Activated naive CD8-positive, alpha-beta T cell treated with anti-CD3 and anti-CD28 coated beads for 36 hours (primary cell): ENCODE data around the gene DDAH2. TPM values are rescaled to one million over a fixed set of nuclear protein-coding genes. Genes with fewer than 3 reads are reported as not detected.

Source experiments
- DNase-seq: peaks from one replicate; pipeline ENCODE4 v3.0.0; 2021
- H3K27ac Mint-ChIP-seq: one replicate; pipeline ENCODE4 v1.8.0; 2022; ENCODE audit warnings: mild to moderate bottlenecking, moderate library complexity, mixed read lengths
- H3K27me3 Mint-ChIP-seq: one replicate; pipeline ENCODE4 v1.8.0; 2022; ENCODE audit warnings: mild to moderate bottlenecking, mixed read lengths
- H3K36me3 Mint-ChIP-seq: one replicate; pipeline ENCODE4 v1.8.0; 2021; ENCODE audit warnings: mild to moderate bottlenecking, mixed read lengths
- H3K4me1 Mint-ChIP-seq: one replicate; pipeline ENCODE4 v1.8.0; 2021; ENCODE audit warnings: mixed read lengths
- H3K4me3 Mint-ChIP-seq: one replicate; pipeline ENCODE4 v1.8.0; 2022; ENCODE audit warnings: mild to moderate bottlenecking, moderate library complexity, mixed read lengths
- H3K9me3 Mint-ChIP-seq: one replicate; pipeline ENCODE4 v1.8.0; 2022; ENCODE audit warnings: mixed read lengths
- total RNA-seq, 2 experiments: library from RNA; stranded (reverse); gene quantifications; one replicate each; pipeline ENCODE4 v1.2.3, GENCODE V29; 2021

Gene DDAH2
- total RNA-seq, 2 experiments from 2014 or later, result 3.5 to 3.8 TPM

GRCh38 chr6:31686483-31686882 lies 42.6 kb downstream of the DDAH2 start:
- no peak for DNase-seq
- Mint-ChIP-seq H3K4me3 (no peak overlapping the region), H3K27ac (no peak overlapping the region), H3K27me3 (no peaks in the 10 kb centered on the region), H3K9me3 (no peaks in the 10 kb centered on the region), H3K4me1 (peaks cover 6% of the 10 kb centered on the region), H3K36me3 (peaks cover 5% of the 10 kb centered on the region)

GRCh38 chr6:31683591-31683990 lies 45.5 kb downstream of the DDAH2 start:
- Mint-ChIP-seq H3K9me3 (no peaks in the 10 kb centered on the region), H3K27me3 (no peaks in the 10 kb centered on the region), H3K4me1 (peaks cover 14% of the 10 kb centered on the region), H3K27ac (no peak overlapping the region), H3K4me3 (no peak overlapping the region), H3K36me3 (peaks cover 6% of the 10 kb centered on the region)
- DNase-seq, result no peak

- Mint-ChIP-seq H3K4me1 (peaks cover 14% of the 10 kb centered on the region), H3K9me3 (no peaks in the 10 kb centered on the region), H3K36me3 (peaks cover 6% of the 10 kb centered on the region), H3K27ac (peak overlapping the region; percentile 8), H3K27me3 (no peaks in the 10 kb centered on the region), H3K4me3 (peak overlapping the region; percentile 65)
- DNase-seq, result peak; percentile 64
Observed at GRCh38 chr6:31681135-31681671, 47.9 kb downstream of the DDAH2 start.

GRCh38 chr6:31680226-31681134 lies 48.6 kb downstream of the DDAH2 start, which contains the start of gene LY6G5C:
TSS of gene LY6G5C (minus strand) at chr6:31681067. CDS start at chr6:31680373, 694 bp downstream.
- H3K27ac Mint-ChIP-seq, result peak within 1 kb of the TSS; percentile 8
- DNase-seq, result peak; percentile 61
- no peaks in the 10 kb centered on the region for H3K9me3 Mint-ChIP-seq
- H3K4me1 Mint-ChIP-seq, result peaks cover 14% of the 10 kb centered on the region
- H3K4me3 Mint-ChIP-seq, result peak within 1 kb of the TSS; percentile 65
- peaks cover 2% of the 10 kb centered on the region for H3K36me3 Mint-ChIP-seq
- H3K27me3 Mint-ChIP-seq, result no peaks in the 10 kb centered on the region

GRCh38 chr6:31677955-31678354 lies 51.1 kb downstream of the DDAH2 start:
- no peaks in the 10 kb centered on the region for H3K9me3 Mint-ChIP-seq
- no peaks in the 10 kb centered on the region for H3K27me3 Mint-ChIP-seq
- H3K36me3 Mint-ChIP-seq, result peaks cover 2% of the 10 kb centered on the region
- peaks cover 14% of the 10 kb centered on the region for H3K4me1 Mint-ChIP-seq
- no peak overlapping the region for H3K27ac Mint-ChIP-seq
- no peak overlapping the region for H3K4me3 Mint-ChIP-seq
- DNase-seq, result no peak

Other genes starting within 250 kb of the DDAH2 start
- gene MICB, start 231.2 kb downstream of the DDAH2 start, total RNA-seq, result 10 to 100 TPM; 17.7 to 18.5 TPM
- not detected for gene MCCD1, start 200.3 kb downstream of the DDAH2 start, total RNA-seq
- gene DDX39B, start 187.3 kb downstream of the DDAH2 start, total RNA-seq, result 100 to 1,000 TPM; 570 to 580 TPM
- gene ATP6V1G2, start 182.7 kb downstream of the DDAH2 start, total RNA-seq, result 1 to 10 TPM; 1.0 to 1.5 TPM
- 10 to 100 TPM; 10.6 TPM for gene NFKBIL1, start 181.7 kb downstream of the DDAH2 start, total RNA-seq
- gene LTA, start 157.0 kb downstream of the DDAH2 start, total RNA-seq, result 100 to 1,000 TPM; 328 to 335 TPM
- 100 to 1,000 TPM; 114 to 115 TPM for gene TNF, start 153.7 kb downstream of the DDAH2 start, total RNA-seq
- 100 to 1,000 TPM; 273 TPM for gene LTB, start 146.9 kb downstream of the DDAH2 start, total RNA-seq
- 10 to 100 TPM; 29.1 TPM for gene LST1, start 143.0 kb downstream of the DDAH2 start, total RNA-seq
- gene NCR3, start 136.3 kb downstream of the DDAH2 start, total RNA-seq, result 10 to 100 TPM; 28.7 to 31.2 TPM
- gene AIF1, start 114.1 kb downstream of the DDAH2 start, total RNA-seq, result 100 to 1,000 TPM; 150 to 157 TPM
- gene PRRC2A, start 108.6 kb downstream of the DDAH2 start, total RNA-seq, result 100 to 1,000 TPM; 244 to 252 TPM
- 100 to 1,000 TPM; 244 to 246 TPM for gene BAG6, start 76.6 kb downstream of the DDAH2 start, total RNA-seq
- gene APOM, start 73.4 kb downstream of the DDAH2 start, total RNA-seq, result 1 to 10 TPM; 5.1 to 5.7 TPM
- gene C6orf47, start 68.5 kb downstream of the DDAH2 start, total RNA-seq, result 10 to 100 TPM; 10.8 to 11.1 TPM
- 10 to 100 TPM; 33.3 to 37.0 TPM for gene GPANK1, start 64.3 kb downstream of the DDAH2 start, total RNA-seq
- 100 to 1,000 TPM; 297 to 307 TPM for gene CSNK2B, start 63.2 kb downstream of the DDAH2 start, total RNA-seq
- gene LY6G5B, start 59.3 kb downstream of the DDAH2 start, total RNA-seq, result 10 to 100 TPM; 17.6 to 21.4 TPM
- 1 to 10 TPM; 2.3 to 2.4 TPM for gene LY6G5C, start 48.2 kb downstream of the DDAH2 start, total RNA-seq
- 10 to 100 TPM; 33.3 to 35.8 TPM for gene ABHD16A, start 26.0 kb downstream of the DDAH2 start, total RNA-seq
- gene LY6G6F, start 22.4 kb downstream of the DDAH2 start, total RNA-seq, result not detected
- gene LY6G6D, start 14.0 kb downstream of the DDAH2 start, total RNA-seq, result not detected
- gene LY6G6C, start 7.6 kb downstream of the DDAH2 start, total RNA-seq, result not detected
- gene MPIG6B, start 5.9 kb downstream of the DDAH2 start, total RNA-seq, result under 1 TPM; 0.16 to 0.56 TPM
- 100 to 1,000 TPM; 328 to 329 TPM for gene CLIC1, start 7.2 kb upstream of the DDAH2 start, total RNA-seq
- 10 to 100 TPM; 48.1 to 53.4 TPM for gene MSH5, start 10.7 kb upstream of the DDAH2 start, total RNA-seq
- 1 to 10 TPM; 7.6 to 9.5 TPM for gene SAPCD1, start 33.4 kb upstream of the DDAH2 start, total RNA-seq
- gene VWA7, start 48.0 kb upstream of the DDAH2 start, total RNA-seq, result 1 to 10 TPM; 1.6 to 1.7 TPM
- gene VARS1, start 66.5 kb upstream of the DDAH2 start, total RNA-seq, result 100 to 1,000 TPM; 176 to 181 TPM
- 100 to 1,000 TPM; 145 TPM for gene LSM2, start 77.7 kb upstream of the DDAH2 start, total RNA-seq
- gene HSPA1L, start 86.0 kb upstream of the DDAH2 start, total RNA-seq, result 1 to 10 TPM; 1.2 to 1.5 TPM
- 10 to 100 TPM; 24.3 to 24.8 TPM for gene HSPA1A, start 86.2 kb upstream of the DDAH2 start, total RNA-seq
- 10 to 100 TPM; 21.6 to 24.3 TPM for gene HSPA1B, start 98.4 kb upstream of the DDAH2 start, total RNA-seq
- 10 to 100 TPM; 12.4 to 12.9 TPM for gene NEU1, start 133.5 kb upstream of the DDAH2 start, total RNA-seq
- under 1 TPM in 1 of 2 experiments, not detected in 1; 0.30 TPM for gene SLC44A4, start 149.7 kb upstream of the DDAH2 start, total RNA-seq
- gene EHMT2, start 168.4 kb upstream of the DDAH2 start, total RNA-seq, result 10 to 100 TPM; 63.4 to 64.0 TPM
- gene ZBTB12, start 172.8 kb upstream of the DDAH2 start, total RNA-seq, result 1 to 10 TPM; 3.1 to 3.2 TPM
- 1 to 10 TPM in 1 of 2 experiments, under 1 TPM in 1; 0.42 to 1.6 TPM for gene C2, start 198.4 kb upstream of the DDAH2 start, total RNA-seq
- gene CFB, start 216.8 kb upstream of the DDAH2 start, total RNA-seq, result under 1 TPM; 0.52 to 0.82 TPM
- 10 to 100 TPM; 73.8 to 75.5 TPM for gene NELFE, start 229.7 kb upstream of the DDAH2 start, total RNA-seq
- 10 to 100 TPM; 84.6 to 90.9 TPM for gene SKIC2, start 229.9 kb upstream of the DDAH2 start, total RNA-seq
- 10 to 100 TPM; 15.6 to 16.3 TPM for gene DXO, start 242.8 kb upstream of the DDAH2 start, total RNA-seq